Esophagus muscularis mucosa (tissue), 3 donors: Measurements from ENCODE around the gene CSTB.

Source experiments
- CTCF ChIP-seq, 3 experiments: fragments of 200-600 bp in 2 of 3; fragments of 450-650 bp in 1 of 3; sonication (generic) in 2 of 3; IDR thresholded peaks; one replicate each; pipeline ENCODE4 v1.5.1; 2017 to 2019; ENCODE audit warnings: antibody characterized with exemption in 3 of 3, mild to moderate bottlenecking in 2 of 3, moderate library complexity in 1 of 3
- POLR2A ChIP-seq: fragments of 450-650 bp; IDR thresholded peaks from one replicate; pipeline ENCODE4 v1.6.1; 2017; ENCODE audit warnings: antibody characterized with exemption, moderate library complexity, mild to moderate bottlenecking, low read depth
- POLR2AphosphoS5 ChIP-seq, 2 donors: sonication (generic); formaldehyde crosslinking; IDR thresholded peaks; one replicate each; pipeline ENCODE4 v1.6.1; 2017; ENCODE audit warnings: antibody characterized with exemption in 2 of 2

GRCh38 chr21:43741423-43742096, 34.5 kb downstream of the CSTB start:
- no peak for TF ChIP-seq CTCF (IDR thresholded peaks at IDR 0.05)
- TF ChIP-seq POLR2A = no peak
- no peak for TF ChIP-seq POLR2AphosphoS5 (IDR thresholded peaks at IDR 0.05)
